ENCODE results near the gene PIGC.
"Not testable (repeated sequence)": the region's sequence is repeated elsewhere in the genome, so short reads cannot be mapped to it uniquely, and the experiment has no call there.

The PIGC gene

GRCh38 chr1:172466795-172467407 is 23.0 kb upstream of the PIGC start:
- no peak for DNase-seq (ENCODE audit: low spot score)

DNA sequence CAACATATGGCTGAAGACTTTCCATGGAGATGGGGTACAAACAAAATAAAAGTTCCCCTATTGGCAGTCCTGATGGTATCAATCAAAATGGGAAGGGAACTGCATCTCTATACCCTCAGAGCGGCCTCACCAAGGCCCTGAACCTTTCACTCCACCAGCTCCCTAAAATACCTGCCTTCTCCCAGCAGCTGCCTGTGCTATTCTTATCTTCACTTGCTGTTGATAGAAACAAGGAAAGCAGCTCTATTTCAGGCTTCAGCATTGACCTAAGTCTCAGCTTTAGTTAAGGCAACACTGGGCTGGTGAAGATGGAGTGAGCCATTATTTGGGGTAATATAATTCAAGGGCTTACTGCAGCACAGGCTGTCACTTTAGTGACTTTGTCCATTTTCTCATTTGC is 21.7 kb upstream of the PIGC start:
- no peak for DNase-seq (ENCODE audit: low spot score)

DNA sequence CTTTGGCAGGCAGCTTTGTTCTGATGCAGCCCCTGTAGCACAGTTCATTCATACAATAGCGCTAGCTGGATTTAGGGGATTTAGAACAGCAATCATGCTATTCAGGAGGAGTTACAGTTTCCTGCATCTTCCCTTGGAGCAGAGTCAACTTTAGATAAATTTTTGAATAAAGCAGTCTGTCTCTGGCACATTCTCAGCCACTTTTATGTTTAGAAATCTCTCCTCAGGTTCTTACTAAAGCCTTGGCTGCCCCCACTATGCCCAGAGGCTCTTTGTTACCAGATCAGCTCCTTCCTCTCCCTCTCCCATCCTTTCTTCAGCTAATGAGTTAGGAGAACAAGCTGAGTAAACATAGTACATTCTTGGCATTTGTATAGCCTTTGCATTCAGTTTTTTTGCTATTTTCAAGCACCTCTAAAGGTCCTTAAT is 17.0 kb upstream of the PIGC start:
- peak; percentile 24 for DNase-seq (ENCODE audit: low spot score)

- no peak for DNase-seq (ENCODE audit: low spot score)
These were observed 16.3 kb upstream of the PIGC start for GRCh38 chr1:172460177-172460576.

GRCh38 chr1:172457479-172458130 is 13.7 kb upstream of the PIGC start:
- DNase-seq (ENCODE audit: low spot score), result no peak

- DNase-seq (ENCODE audit: low spot score), result no peak
These were observed 12.5 kb upstream of the PIGC start for GRCh38 chr1:172456344-172456769.

- DNase-seq (ENCODE audit: low spot score), result no peak
These were observed 11.6 kb upstream of the PIGC start for GRCh38 chr1:172455451-172455850.

DNA sequence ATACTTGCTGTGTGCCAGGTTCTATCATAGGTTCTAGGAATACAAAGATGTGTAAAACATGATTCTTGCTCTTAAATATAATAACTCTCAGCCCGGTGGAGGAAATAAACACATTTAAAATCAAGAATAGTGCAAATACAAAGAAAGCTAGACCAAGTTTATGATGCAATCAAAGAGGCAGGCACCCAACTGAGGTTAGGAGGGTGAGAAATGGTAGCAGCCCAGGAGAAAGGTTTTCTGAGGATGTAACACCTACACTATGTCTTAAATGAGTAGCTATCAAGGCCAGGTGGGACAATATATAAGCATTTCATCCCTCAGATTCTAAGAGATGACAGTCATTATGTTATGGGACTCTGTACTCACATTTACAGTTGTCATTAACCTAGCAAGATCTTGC is 9.7 kb upstream of the PIGC start:
- DNase-seq (ENCODE audit: low spot score), result no peak

DNA sequence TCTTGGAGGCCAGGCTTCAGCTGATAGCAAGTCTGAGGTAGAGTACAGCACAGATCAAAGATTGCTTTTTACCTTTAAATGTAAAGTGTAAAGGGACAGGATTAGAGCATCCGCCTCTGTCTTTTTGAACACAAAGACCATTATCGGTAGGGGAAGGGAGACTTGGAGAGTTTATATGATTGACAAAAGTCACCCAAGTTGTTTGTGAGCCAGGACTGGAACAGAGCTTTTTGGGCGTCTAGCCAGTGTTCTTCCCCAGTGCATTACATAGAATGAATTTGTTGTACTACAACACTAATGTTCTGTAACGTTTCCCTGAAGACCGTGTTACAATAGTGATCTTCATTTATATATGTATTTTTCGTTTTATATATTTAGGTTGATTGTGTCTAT is 9.3 kb upstream of the PIGC start:
- no peak for DNase-seq (ENCODE audit: low spot score)

DNA sequence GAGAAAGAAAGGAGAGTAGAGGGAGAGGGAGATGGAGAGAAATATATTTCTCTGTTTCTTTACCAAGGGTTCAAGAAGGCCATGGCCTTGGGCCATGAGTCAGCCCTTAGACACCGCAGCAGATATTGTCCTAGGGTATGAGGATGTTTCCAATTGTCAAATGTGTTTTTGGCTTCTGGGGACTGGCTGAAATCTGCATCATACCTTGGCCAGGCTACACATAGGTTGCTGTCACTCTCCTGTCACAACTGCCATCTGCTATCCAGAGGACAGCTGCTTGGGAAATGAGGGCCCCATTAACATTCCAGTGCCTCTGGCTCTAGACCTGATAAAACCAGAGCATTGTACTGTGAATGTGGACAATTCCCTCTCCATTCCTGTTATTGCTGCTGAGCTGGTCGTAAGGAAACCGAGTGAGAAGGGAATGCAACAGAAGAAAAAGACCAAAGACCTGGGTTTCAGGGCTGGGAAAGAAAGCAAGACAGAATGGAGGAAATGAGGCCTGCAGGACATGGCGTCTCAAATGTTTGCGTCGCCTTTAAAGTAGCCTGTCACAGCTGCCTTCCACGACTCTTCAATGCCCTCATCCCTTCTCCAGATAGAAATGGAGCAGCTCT is 8.8 kb upstream of the PIGC start:
- no peak for DNase-seq (ENCODE audit: low spot score)

GRCh38 chr1:172451002-172451443 is 7.2 kb upstream of the PIGC start:
- DNase-seq (ENCODE audit: low spot score), result peak; percentile 61

DNA sequence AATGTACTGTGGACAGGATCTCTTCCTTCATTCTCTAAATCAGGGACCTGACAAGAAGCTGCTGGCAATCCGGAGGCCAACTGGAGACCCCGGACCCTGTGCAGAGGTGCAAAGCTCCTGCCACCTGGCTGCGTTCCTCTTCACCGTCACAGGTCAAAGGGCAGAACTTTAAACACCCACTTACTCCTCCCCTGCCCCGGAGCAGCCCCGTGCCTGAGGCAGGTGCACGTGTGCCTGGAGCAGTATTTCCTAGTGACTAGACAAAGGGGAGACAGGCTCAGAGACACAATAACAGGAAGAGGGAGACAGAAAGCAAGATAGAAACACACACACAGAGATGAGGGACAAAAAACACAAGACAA is 6.6 kb upstream of the PIGC start:
- DNase-seq (ENCODE audit: low spot score), result no peak

- DNase-seq (ENCODE audit: low spot score), result peak; percentile 79
These were observed 6.0 kb upstream of the PIGC start for GRCh38 chr1:172449585-172450523.

DNA sequence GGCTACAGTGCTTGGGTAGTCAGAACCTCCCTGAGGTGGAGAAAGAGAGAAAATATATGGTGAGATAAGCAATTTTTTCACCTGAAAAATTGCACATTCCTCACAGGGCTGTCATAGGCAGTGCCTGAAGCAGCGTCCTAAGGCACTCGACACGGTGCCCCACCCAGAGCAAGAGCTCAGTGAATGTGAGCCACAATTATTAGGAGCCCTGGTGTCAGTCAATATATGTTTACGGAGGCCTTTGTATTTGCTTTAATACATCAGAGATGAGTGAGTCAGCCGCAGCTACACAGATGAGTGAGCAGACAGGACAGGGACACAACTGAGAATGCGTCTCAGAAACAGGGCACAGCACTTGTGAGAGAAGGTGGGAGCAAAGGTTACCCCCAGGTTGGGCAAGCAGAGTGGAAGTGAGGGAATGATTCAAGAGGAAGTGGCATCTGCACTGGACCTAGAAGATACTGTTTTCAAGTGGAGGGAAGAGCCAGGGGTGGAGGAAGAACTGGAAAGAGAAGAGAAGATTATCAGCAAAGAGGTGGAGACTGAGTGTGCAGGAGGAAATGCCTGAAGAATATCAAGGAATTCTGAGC is 5.2 kb upstream of the PIGC start:
- no peak for DNase-seq (ENCODE audit: low spot score)

- DNase-seq (ENCODE audit: low spot score), result no peak
These were observed 3.8 kb upstream of the PIGC start for GRCh38 chr1:172447641-172448040.

- DNase-seq (ENCODE audit: low spot score), result no peak
These were observed 2.7 kb upstream of the PIGC start for GRCh38 chr1:172446547-172446946.

GRCh38 chr1:172442843-172443565 is 865 bp downstream of the PIGC start:
- DNase-seq (ENCODE audit: low spot score), result no peak

DNA sequence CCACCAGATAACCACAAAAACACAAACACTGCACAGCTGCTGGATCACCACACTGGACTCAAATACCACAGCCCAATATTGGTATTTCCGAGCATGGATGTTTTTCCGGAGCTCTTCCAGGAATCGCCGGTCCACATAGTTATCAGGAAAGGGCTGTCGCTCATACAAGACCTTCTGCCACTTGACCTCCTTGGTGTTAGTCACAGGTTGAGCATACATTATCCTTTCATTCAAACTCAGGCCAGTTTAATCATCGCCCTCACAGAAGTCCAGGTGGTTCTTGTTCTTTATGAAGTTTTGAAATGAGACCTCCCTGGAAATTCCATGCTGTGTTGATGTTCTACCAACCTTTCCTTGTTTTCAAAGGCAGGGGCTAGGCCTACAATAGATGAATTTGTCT is 1.5 kb downstream of the PIGC start:
- DNase-seq (ENCODE audit: low spot score), result no peak

DNA sequence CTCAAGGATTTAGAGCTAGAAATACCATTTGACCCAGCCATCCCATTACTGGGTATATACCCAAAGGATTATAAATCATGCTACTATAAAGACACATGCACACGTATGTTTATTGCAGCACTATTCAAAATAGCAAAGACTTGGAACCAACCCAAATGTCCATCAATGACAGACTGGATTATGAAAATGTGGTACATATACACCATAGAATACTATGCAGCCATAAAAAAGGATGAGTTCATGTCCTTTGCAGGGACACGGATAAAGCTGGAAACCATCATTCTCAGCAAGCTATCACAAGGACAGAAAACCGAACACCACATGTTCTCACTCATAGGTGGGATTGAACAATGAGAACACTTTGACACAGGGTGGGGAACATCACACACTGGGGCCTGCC is 6.7 kb downstream of the PIGC start:
- DNase-seq (ENCODE audit: low spot score), result not testable (repeated sequence)

DNA sequence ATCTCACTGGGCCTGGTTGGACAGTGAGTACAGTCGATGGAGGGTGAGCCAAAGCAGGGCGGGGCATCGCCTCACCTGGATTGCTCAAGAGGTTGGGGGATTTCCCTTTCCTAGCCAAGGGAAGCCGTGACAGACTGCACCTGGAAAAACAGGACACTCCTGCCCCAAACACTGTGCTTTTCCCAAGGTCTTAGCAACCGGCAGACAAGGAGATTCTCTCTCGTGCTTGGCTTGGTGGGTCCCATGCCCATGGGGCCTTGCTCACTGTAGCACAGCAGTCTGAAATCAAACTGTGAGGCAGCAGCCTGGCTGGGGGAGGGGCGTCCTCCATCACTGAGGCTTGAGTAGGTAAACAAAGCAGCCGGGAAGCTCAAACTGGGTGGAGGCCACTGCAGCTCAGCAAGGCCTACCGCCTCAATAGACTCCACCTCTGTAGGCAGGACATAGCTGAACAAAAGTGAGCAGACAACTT is 12.1 kb downstream of the PIGC start:
- DNase-seq (ENCODE audit: low spot score), result no peak

- no peak for DNase-seq (ENCODE audit: low spot score)
These were observed 12.7 kb downstream of the PIGC start for GRCh38 chr1:172431204-172431603.

DNA sequence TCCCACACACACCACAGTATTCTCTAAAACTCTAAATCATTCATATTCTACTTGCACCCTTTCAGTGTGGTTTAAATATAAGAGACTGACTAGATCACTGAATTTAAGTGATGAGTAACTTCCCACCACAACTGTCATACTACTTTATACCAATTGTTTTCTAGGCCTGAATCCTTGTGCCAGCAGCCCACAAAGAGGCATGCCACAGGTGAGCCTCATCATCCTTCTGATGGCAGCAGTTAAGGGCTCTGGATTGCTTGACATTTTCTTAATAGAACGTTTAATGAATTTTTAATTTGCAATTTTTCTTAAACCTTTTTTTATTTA is 13.8 kb downstream of the PIGC start:
- no peak for DNase-seq (ENCODE audit: low spot score)
